Glutamatergic neuron (in vitro differentiated cells): ENCODE data around the gene ANP32B. TPM values are rescaled to one million over a fixed set of nuclear protein-coding genes. Genes with fewer than 3 reads are reported as not detected.

ENCODE experiments used
- DNase-seq: peaks from one replicate; pipeline ENCODE4 v3.0.0; 2022
- H3K27ac Mint-ChIP-seq: one replicate; pipeline ENCODE4 v1.8.0; 2020; ENCODE audit warnings: mild to moderate bottlenecking, mixed read lengths, inconsistent platforms; ENCODE audit not compliant: unreplicated experiment
- H3K27me3 Mint-ChIP-seq: one replicate; pipeline ENCODE4 v1.8.0; 2020; ENCODE audit warnings: mild to moderate bottlenecking, moderate library complexity, mixed read lengths, inconsistent platforms; ENCODE audit not compliant: unreplicated experiment
- H3K36me3 Mint-ChIP-seq: one replicate; pipeline ENCODE4 v1.8.0; 2020; ENCODE audit warnings: mild to moderate bottlenecking, mixed read lengths, inconsistent platforms; ENCODE audit not compliant: unreplicated experiment
- H3K4me1 Mint-ChIP-seq: one replicate; pipeline ENCODE4 v1.8.0; 2020; ENCODE audit warnings: mild to moderate bottlenecking, low read depth, mixed read lengths, inconsistent platforms; ENCODE audit not compliant: unreplicated experiment
- H3K4me3 Mint-ChIP-seq: one replicate; pipeline ENCODE4 v1.8.0; 2020; ENCODE audit warnings: mild to moderate bottlenecking, mixed read lengths, inconsistent platforms; ENCODE audit not compliant: unreplicated experiment
- H3K9me3 Mint-ChIP-seq: one replicate; pipeline ENCODE4 v1.8.0; 2020; ENCODE audit warnings: mild to moderate bottlenecking, moderate library complexity, mixed read lengths, inconsistent platforms; ENCODE audit not compliant: unreplicated experiment
- CTCF ChIP-seq: fragments of 200-600 bp; sonication (generic); IDR thresholded peaks from one replicate; pipeline ENCODE4 v1.5.0; 2021; ENCODE audit not compliant: partially characterized antibody, unreplicated experiment
- total RNA-seq: library from RNA; stranded (reverse); fragmentation: NEBNext Ultra II Directional; extraction: Animal tissue kit (Norgen Biotek cat#: 25700); gene quantifications from one replicate; pipeline ENCODE4 v1.2.1, GENCODE V29; 2021; ENCODE audit not compliant: unreplicated experiment

The ANP32B gene
- total RNA-seq, 1 donor from 2014 or later = 108 TPM

GRCh38 chr9:98057138-98057799 lies 74.1 kb downstream of the ANP32B start:
- no peak for TF ChIP-seq CTCF
- peaks cover 5% of the 10 kb centered on the region for H3K9me3 Mint-ChIP-seq
- peak overlapping the region; percentile 99 for H3K4me3 Mint-ChIP-seq
- no peaks in the 10 kb centered on the region for H3K36me3 Mint-ChIP-seq
- no peak for DNase-seq
- peak overlapping the region; percentile 76 for H3K27ac Mint-ChIP-seq
- H3K4me1 Mint-ChIP-seq = peaks cover 4% of the 10 kb centered on the region
- no peaks in the 10 kb centered on the region for H3K27me3 Mint-ChIP-seq

GRCh38 chr9:98062161-98062560 lies 79.0 kb downstream of the ANP32B start:
- Mint-ChIP-seq H3K4me1 (peaks cover 5% of the 10 kb centered on the region), H3K36me3 (no peaks in the 10 kb centered on the region), H3K4me3 (no peak overlapping the region), H3K9me3 (peaks cover 1% of the 10 kb centered on the region), H3K27me3 (no peaks in the 10 kb centered on the region), H3K27ac (no peak overlapping the region)
- DNase-seq = no peak
- no peak for TF ChIP-seq CTCF

- Mint-ChIP-seq H3K9me3 (no peaks in the 10 kb centered on the region), H3K27ac (no peak overlapping the region), H3K36me3 (no peaks in the 10 kb centered on the region), H3K27me3 (no peaks in the 10 kb centered on the region), H3K4me1 (peaks cover 2% of the 10 kb centered on the region), H3K4me3 (no peak overlapping the region)
- no peak for TF ChIP-seq CTCF
- no peak for DNase-seq
These were observed 81.7 kb downstream of the ANP32B start for GRCh38 chr9:98064623-98065392.

Other genes with a start within 250 kb of the ANP32B start
- gene FOXE1, start 130.1 kb upstream of the ANP32B start, total RNA-seq = not detected
- gene TRMO, start 60.8 kb upstream of the ANP32B start, total RNA-seq = 11.2 TPM
- not detected for gene HEMGN, start 45.2 kb upstream of the ANP32B start, total RNA-seq
- 22.9 TPM for gene NANS, start 73.4 kb downstream of the ANP32B start, total RNA-seq
- gene TRIM14, start 135.9 kb downstream of the ANP32B start, total RNA-seq = 0.71 TPM
- 23.9 TPM for gene CORO2A, start 209.3 kb downstream of the ANP32B start, total RNA-seq